WTC11 (cell line): Measurements from ENCODE around the gene MFSD12. TPM values are rescaled to one million over a fixed set of nuclear protein-coding genes. Genes with fewer than 3 reads are reported as not detected.
A peak's percentile ranks its signal among the peaks of the same experiment; 100 is the strongest.

ENCODE experiments used
- ATAC-seq: fragments of 200-7000 bp; cut with Tn5 transposase; 2 replicates; pipeline ENCODE4 v1.10.0; 2021; ENCODE audit warnings: mild to moderate bottlenecking, moderate library complexity
- CTCF ChIA-PET: fragments of 300-600 bp; sonication (Branson Sonifier 250); formaldehyde crosslinking; loops from one replicate; lab custom pipeline; 2021; ENCODE audit warnings: antibody characterized with exemption; lab: Charles Lee
- POLR2A ChIA-PET: fragments of 350-600 bp; sonication (Branson Sonifier 250); formaldehyde crosslinking; loops from one replicate; lab custom pipeline; 2021; ENCODE audit warnings: antibody characterized with exemption; lab: Charles Lee
- DNase-seq: peaks from one replicate; pipeline ENCODE4 v3.0.0; 2021; ENCODE audit warnings: low spot score
- H3K27ac Mint-ChIP-seq: 2 replicates; pipeline ENCODE4 v1.8.0; 2021; ENCODE audit warnings: mixed read lengths
- H3K27me3 Mint-ChIP-seq: 2 replicates; pipeline ENCODE4 v1.8.0; 2021; ENCODE audit warnings: low read depth, mild to moderate bottlenecking, moderate library complexity, mixed read lengths
- H3K36me3 Mint-ChIP-seq: 2 replicates; pipeline ENCODE4 v1.8.0; 2021; ENCODE audit warnings: mixed read lengths
- H3K4me1 Mint-ChIP-seq: 2 replicates; pipeline ENCODE4 v1.8.0; 2022; ENCODE audit warnings: mixed read lengths
- H3K4me3 Mint-ChIP-seq: 2 replicates; pipeline ENCODE4 v1.8.0; 2021; ENCODE audit warnings: mild to moderate bottlenecking, moderate library complexity, mixed read lengths
- H3K9me3 Mint-ChIP-seq: 2 replicates; pipeline ENCODE4 v1.8.0; 2021; ENCODE audit warnings: mixed read lengths
- AFF4 ChIP-seq: sonication (generic); formaldehyde crosslinking; IDR thresholded peaks from 2 replicates; pipeline ENCODE4 v1.8.1; 2023; ENCODE audit warnings: mild to moderate bottlenecking, missing genetic modification reagents, borderline replicate concordance
- CBFB ChIP-seq: sonication (generic); formaldehyde crosslinking; IDR thresholded peaks from 2 replicates; pipeline ENCODE4 v1.8.1; 2022; ENCODE audit warnings: mild to moderate bottlenecking, low read depth, missing genetic modification reagents
- CTCF ChIP-seq: fragments of 200-600 bp; IDR thresholded peaks from 2 replicates; pipeline ENCODE4 v1.8.0; 2022; ENCODE audit warnings: antibody characterized with exemption
- EMX1 ChIP-seq: fragments of 250-450 bp; sonication (Bioruptor Pico); IDR thresholded peaks from 2 replicates; pipeline ENCODE4 v1.8.0; 2021; ENCODE audit warnings: mild to moderate bottlenecking
- FOXK1 ChIP-seq: sonication (generic); formaldehyde crosslinking; IDR thresholded peaks from 2 replicates; pipeline ENCODE4 v1.8.0; 2022; ENCODE audit warnings: mild to moderate bottlenecking, moderate library complexity, missing genetic modification reagents
- GABPB1 ChIP-seq: sonication (generic); formaldehyde crosslinking; IDR thresholded peaks from 2 replicates; pipeline ENCODE4 v1.8.1; 2023; ENCODE audit warnings: mild to moderate bottlenecking, missing genetic modification reagents
- GRHL2 ChIP-seq: fragments of 250-450 bp; sonication (Bioruptor Pico); IDR thresholded peaks from 2 replicates; pipeline ENCODE4 v1.8.0; 2022; ENCODE audit warnings: mild to moderate bottlenecking, moderate library complexity; ENCODE audit not compliant: insufficient replicate concordance, severe bottlenecking
- IRF1 ChIP-seq: sonication (generic); formaldehyde crosslinking; IDR thresholded peaks from 2 replicates; pipeline ENCODE4 v1.8.0; 2023; ENCODE audit warnings: missing genetic modification reagents
- KAT7 ChIP-seq: sonication (generic); formaldehyde crosslinking; IDR thresholded peaks from 2 replicates; pipeline ENCODE4 v1.8.1; 2023; ENCODE audit warnings: missing genetic modification reagents, mild to moderate bottlenecking, borderline replicate concordance
- MYBL2 ChIP-seq: sonication (generic); formaldehyde crosslinking; IDR thresholded peaks from 2 replicates; pipeline ENCODE4 v1.8.1; 2023; ENCODE audit warnings: mild to moderate bottlenecking, moderate library complexity, missing genetic modification reagents
- PREB ChIP-seq: sonication (generic); formaldehyde crosslinking; IDR thresholded peaks from 2 replicates; pipeline ENCODE4 v1.8.1; 2022; ENCODE audit warnings: mild to moderate bottlenecking, missing genetic modification reagents, moderate library complexity, borderline replicate concordance
- PRRX2 ChIP-seq: fragments of 250-450 bp; sonication (Bioruptor Pico); IDR thresholded peaks from 2 replicates; pipeline ENCODE4 v1.8.0; 2021; ENCODE audit warnings: mild to moderate bottlenecking
- RELA ChIP-seq: sonication (generic); formaldehyde crosslinking; IDR thresholded peaks from 2 replicates; pipeline ENCODE4 v1.8.1; 2022; ENCODE audit warnings: missing genetic modification reagents, mild to moderate bottlenecking, borderline replicate concordance
- ZBTB21 ChIP-seq: sonication (generic); formaldehyde crosslinking; IDR thresholded peaks from 2 replicates; pipeline ENCODE4 v1.8.1; 2023; ENCODE audit warnings: mild to moderate bottlenecking, missing genetic modification reagents, borderline replicate concordance
- ZMAT4 ChIP-seq: fragments of 250-450 bp; sonication (Bioruptor Pico); IDR thresholded peaks from 2 replicates; pipeline ENCODE4 v1.9.0; 2021; ENCODE audit warnings: mild to moderate bottlenecking
- ZNF219 ChIP-seq: sonication (generic); formaldehyde crosslinking; IDR thresholded peaks from 2 replicates; pipeline ENCODE4 v1.8.0; 2023; ENCODE audit warnings: missing genetic modification reagents, mild to moderate bottlenecking, borderline replicate concordance
- ZNF423 ChIP-seq: fragments of 250-450 bp; sonication (Bioruptor Pico); IDR thresholded peaks from 2 replicates; pipeline ENCODE4 v2.1.2; 2022; ENCODE audit warnings: mild to moderate bottlenecking, moderate library complexity
- total RNA-seq: library from RNA; stranded (reverse); gene quantifications from 3 replicates; pipeline ENCODE4 v1.2.3, GENCODE V29; 2021

The MFSD12 gene
- total RNA-seq, 1 experiment from 2014 or later: 59.9 TPM

GRCh38 chr19:3599776-3600187 lies 42.4 kb upstream of the MFSD12 start:
- no peaks in the 10 kb centered on the region for H3K9me3 Mint-ChIP-seq
- no peaks in the 10 kb centered on the region for H3K36me3 Mint-ChIP-seq
- H3K4me3 Mint-ChIP-seq: no peak overlapping the region
- no peaks in the 10 kb centered on the region for H3K4me1 Mint-ChIP-seq
- H3K27me3 Mint-ChIP-seq: 0 out of 2 replicates have a peak, but pooled peaks cover 2% of the 10 kb centered on the region
- POLR2A ChIA-PET: no interaction called here
- TF ChIP-seq RELA: no peak
- TF ChIP-seq GABPB1: no peak
- TF ChIP-seq FOXK1: no peak
- no peak for TF ChIP-seq GRHL2 (CRISPR knock-in tag)
- TF ChIP-seq CTCF: peak; percentile 43
- no peak for TF ChIP-seq ZBTB21 (CRISPR knock-in tag)
- peak; percentile 92 for ATAC-seq
- H3K27ac Mint-ChIP-seq: no peak overlapping the region
- DNase-seq: peak; percentile 72
- CTCF ChIA-PET: interaction anchor here (0.6 to 2.5 kb wide), 18 partner anchors 8 to 123 kb away, joined by 3 to 16 read pairs (median 4); partner anchors contain the start of genes CACTIN and GIPC3

- no peak for DNase-seq
- ChIA-PET POLR2A (no interaction called here), CTCF (interaction anchor here (0.9 to 1.1 kb wide), 2 partner anchors 71 to 166 kb away, joined by 3 read pairs; no protein-coding TSS in a partner anchor)
- peaks cover 23% of the 10 kb centered on the region for H3K27me3 Mint-ChIP-seq
- no peak overlapping the region for H3K27ac Mint-ChIP-seq
- H3K4me3 Mint-ChIP-seq: no peak overlapping the region
- TF ChIP-seq KAT7 (CRISPR knock-in tag) (no peak), EMX1 (CRISPR knock-in tag) (no peak), AFF4 (no peak), ZMAT4 (CRISPR knock-in tag) (no peak), IRF1 (no peak)
- ATAC-seq: no peak
- H3K4me1 Mint-ChIP-seq: no peaks in the 10 kb centered on the region
- peaks cover 13% of the 10 kb centered on the region for H3K9me3 Mint-ChIP-seq
- no peaks in the 10 kb centered on the region for H3K36me3 Mint-ChIP-seq
Observed at GRCh38 chr19:3595521-3596061, 38.2 kb upstream of the MFSD12 start.

GRCh38 chr19:3593156-3593555 lies 35.8 kb upstream of the MFSD12 start:
- Mint-ChIP-seq H3K27ac (no peak overlapping the region), H3K27me3 (peaks cover 27% of the 10 kb centered on the region), H3K4me3 (no peak overlapping the region), H3K4me1 (no peaks in the 10 kb centered on the region), H3K36me3 (0 out of 2 replicates have a peak, but pooled peaks cover 2% of the 10 kb centered on the region), H3K9me3 (peaks cover 17% of the 10 kb centered on the region)
- POLR2A ChIA-PET: interaction anchor here (3.4 kb wide), 1 partner anchor 16 kb away, joined by 12 read pairs; no protein-coding TSS in a partner anchor
- CTCF ChIA-PET: interaction anchor here (0.6 to 4.1 kb wide), 10 partner anchors 9 to 288 kb away, joined by 3 to 25 read pairs (median 6); no protein-coding TSS in a partner anchor
- DNase-seq: peak; percentile 69
- TF ChIP-seq ZNF219 (CRISPR knock-in tag) (no peak), PREB (no peak), ZNF423 (CRISPR knock-in tag) (no peak), MYBL2 (CRISPR knock-in tag) (no peak), CBFB (CRISPR knock-in tag) (no peak), FOXK1 (no peak), PRRX2 (CRISPR knock-in tag) (no peak)
- peak; percentile 95 for ATAC-seq
